ENCODE data around the gene PARD3. TPM values are rescaled to one million over a fixed set of nuclear protein-coding genes. Genes with fewer than 3 reads are reported as not detected.

PARD3 gene
- total RNA-seq, 1 donor from 2014 or later = 97.8 TPM

DNA sequence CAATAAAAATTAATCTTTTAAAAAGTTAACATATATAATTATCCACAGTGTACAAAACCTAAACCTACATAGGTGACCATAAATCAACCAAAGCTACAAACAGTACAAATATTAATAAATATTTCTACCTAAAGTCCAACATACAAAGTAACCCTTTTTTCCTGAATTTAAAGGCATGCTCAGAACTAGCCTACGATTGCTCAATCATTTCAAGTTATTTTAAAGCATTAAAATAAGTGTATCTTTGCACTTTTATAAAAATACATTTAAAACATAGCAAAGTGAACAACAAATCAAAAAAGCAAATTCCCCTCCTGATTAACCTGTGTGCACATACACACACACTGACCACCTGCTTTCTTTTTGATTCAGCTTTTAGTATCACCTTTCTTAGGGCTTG lies 202.2 kb downstream of the PARD3 start:
- TF ChIP-seq, protein P1, sequence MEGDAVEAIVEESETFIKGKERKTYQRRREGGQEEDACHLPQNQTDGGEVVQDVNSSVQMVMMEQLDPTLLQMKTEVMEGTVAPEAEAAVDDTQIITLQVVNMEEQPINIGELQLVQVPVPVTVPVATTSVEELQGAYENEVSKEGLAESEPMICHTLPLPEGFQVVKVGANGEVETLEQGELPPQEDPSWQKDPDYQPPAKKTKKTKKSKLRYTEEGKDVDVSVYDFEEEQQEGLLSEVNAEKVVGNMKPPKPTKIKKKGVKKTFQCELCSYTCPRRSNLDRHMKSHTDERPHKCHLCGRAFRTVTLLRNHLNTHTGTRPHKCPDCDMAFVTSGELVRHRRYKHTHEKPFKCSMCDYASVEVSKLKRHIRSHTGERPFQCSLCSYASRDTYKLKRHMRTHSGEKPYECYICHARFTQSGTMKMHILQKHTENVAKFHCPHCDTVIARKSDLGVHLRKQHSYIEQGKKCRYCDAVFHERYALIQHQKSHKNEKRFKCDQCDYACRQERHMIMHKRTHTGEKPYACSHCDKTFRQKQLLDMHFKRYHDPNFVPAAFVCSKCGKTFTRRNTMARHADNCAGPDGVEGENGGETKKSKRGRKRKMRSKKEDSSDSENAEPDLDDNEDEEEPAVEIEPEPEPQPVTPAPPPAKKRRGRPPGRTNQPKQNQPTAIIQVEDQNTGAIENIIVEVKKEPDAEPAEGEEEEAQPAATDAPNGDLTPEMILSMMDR (conservative IDR thresholded peaks at IDR 0.05; ENCODE audit: low read depth, low read length) = no peak

DNA sequence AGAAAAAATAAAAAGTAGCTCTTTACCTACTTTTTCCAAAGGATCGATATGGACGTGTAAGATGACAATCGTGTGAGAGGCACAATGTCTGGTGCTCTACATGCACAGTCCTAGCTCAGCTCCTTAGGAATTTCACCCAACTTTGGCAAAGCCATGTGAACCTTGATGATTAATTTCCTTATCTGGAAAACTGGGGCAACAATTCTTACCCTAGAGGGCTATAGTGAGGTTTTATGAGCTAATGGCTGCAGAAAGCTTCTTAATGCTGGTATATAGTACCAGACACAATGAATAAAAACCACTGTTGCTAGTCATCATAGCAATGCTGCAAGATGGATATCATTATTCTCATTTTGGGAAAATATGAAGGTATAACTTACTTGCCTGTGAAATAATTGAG lies 202.7 kb downstream of the PARD3 start:
- no peak for DNase-seq (ENCODE audit: low read depth)
- no peak overlapping the region for H3K4me3 ChIP-seq (ENCODE audit: low read depth, low read length)
- TF ChIP-seq, protein P1 (conservative IDR thresholded peaks at IDR 0.05; ENCODE audit: low read depth, low read length) = no peak

More for the DNA sequence above, 202.2 kb downstream of the PARD3 start:
- DNase-seq (ENCODE audit: low read depth) = no peak
- no peak overlapping the region for H3K4me3 ChIP-seq (ENCODE audit: low read depth, low read length)

DNA sequence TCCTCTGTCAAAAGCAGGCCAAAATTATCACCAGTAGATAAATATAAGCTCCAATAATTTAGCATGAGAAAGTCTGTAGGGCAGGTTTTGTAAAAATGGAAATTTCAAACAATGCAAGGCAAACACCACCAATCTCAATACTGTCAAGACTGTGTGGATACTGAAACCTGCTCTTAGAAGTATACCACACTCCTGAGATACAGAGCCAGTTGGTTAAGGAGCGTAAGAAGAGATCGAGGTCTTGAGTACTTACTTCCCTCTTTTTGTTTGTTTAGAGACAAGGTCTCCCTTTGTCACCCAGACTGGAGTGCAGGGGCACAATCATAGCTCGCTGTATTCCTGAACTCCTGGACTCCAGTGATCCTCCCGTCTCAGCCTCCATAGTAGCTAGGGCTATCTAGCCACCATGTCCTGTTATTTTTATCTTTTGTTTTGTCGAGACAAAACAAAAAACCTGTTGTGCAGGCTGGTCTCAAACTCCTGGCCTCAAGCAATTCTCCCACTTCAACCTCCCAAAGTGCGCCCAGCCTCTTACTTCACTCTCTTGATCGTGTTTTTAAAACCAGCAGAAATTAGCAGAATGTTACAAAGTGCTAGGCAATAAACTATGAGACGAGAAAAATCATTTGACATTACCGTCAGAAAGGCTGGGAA lies 205.7 kb downstream of the PARD3 start:
- TF ChIP-seq, protein P1 (conservative IDR thresholded peaks at IDR 0.05; ENCODE audit: low read depth, low read length) = no peak
- no peak for DNase-seq (ENCODE audit: low read depth)
- no peak overlapping the region for H3K4me3 ChIP-seq (ENCODE audit: low read depth, low read length)

DNA sequence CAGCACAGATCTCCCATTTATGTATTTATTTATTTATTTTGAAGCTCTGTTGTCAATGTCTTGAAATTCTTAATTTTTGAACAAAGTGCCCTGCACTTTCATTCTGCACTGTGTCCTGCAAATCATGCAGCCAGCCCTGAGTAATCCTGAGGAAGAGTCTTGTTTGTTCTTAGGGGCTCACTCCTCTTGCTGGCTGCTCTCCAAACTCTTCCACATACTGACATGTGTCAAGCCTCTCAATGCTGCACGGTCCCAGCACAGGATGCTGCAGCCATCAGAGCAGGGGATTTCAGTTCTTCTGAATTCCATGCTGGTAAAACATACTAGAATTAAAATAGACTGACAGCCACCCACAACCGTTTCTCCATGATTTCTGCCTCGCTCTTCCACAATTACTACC lies 207.2 kb downstream of the PARD3 start:
- TF ChIP-seq, protein P1 (conservative IDR thresholded peaks at IDR 0.05; ENCODE audit: low read depth, low read length) = no peak
- no peak overlapping the region for H3K4me3 ChIP-seq (ENCODE audit: low read depth, low read length)
- DNase-seq (ENCODE audit: low read depth) = no peak

DNA sequence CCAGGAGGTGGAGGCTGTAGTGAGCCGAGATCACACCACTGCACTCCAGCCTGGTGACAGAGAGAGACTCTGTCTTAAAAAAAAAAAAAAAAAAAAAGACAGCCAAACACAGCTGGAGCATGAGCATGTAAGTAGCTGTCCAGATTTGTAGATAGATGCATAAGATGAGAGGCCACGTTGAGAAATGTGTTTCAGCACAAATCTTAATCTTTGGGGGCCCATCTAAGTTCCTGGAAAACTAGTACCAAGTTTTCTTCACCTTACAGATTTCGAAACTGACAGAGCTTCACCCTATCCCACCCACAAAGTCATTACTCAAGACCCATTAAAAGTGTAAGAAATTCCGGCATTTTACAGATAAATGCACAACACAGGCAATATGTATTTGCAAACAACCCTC lies 208.2 kb downstream of the PARD3 start:
- TF ChIP-seq, protein P1 (conservative IDR thresholded peaks at IDR 0.05; ENCODE audit: low read depth, low read length) = no peak
- no peak overlapping the region for H3K4me3 ChIP-seq (ENCODE audit: low read depth, low read length)
- no peak for DNase-seq (ENCODE audit: low read depth)

DNA sequence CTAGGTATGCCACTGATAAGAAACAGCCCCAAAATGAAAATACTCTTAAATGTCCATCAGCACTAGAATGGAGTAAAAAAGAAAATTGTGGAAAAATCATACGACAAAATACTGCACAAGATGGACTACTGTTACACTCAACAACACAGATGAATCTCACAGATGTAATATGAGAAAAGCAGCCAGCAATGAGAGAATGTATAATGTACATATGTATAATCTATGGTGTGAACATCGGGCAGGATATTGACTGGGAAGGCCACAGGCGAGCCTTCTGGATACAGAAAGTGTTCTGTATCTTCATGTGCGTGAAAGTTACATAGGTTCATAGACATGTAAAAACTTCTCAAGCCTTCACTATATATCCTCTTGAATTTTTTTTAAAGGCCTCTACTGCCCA lies 212.6 kb downstream of the PARD3 start:
- no peak overlapping the region for H3K4me3 ChIP-seq (ENCODE audit: low read depth, low read length)
- TF ChIP-seq, protein P1 (conservative IDR thresholded peaks at IDR 0.05; ENCODE audit: low read depth, low read length) = no peak
- DNase-seq (ENCODE audit: low read depth) = no peak

DNA sequence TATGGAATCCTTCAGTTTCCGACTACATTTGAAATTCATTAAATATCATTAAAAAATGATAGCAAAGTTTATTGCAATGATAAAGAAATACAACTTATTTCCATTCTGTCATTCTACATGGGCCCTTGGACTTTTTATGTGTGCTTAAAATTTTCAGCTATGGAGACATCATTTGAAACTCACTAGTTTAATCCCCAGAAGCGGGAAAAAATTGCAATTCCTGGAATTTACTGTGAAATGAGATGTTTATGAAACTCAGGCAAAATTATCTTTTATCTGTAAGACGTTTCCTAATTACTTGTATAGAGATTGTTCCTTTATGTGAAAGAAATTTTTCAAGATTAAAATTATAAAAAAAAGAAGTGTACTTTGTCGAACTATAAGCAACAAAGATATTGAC lies 213.4 kb downstream of the PARD3 start:
- no peak overlapping the region for H3K4me3 ChIP-seq (ENCODE audit: low read depth, low read length)
- TF ChIP-seq, protein P1 (conservative IDR thresholded peaks at IDR 0.05; ENCODE audit: low read depth, low read length) = no peak
- DNase-seq (ENCODE audit: low read depth) = no peak
